A673 (cell line): Measurements from ENCODE around the gene CDX1. TPM values are rescaled to one million over a fixed set of nuclear protein-coding genes. Genes with fewer than 3 reads are reported as not detected.

Experiments used
- BruUV-seq: library from RNA; stranded (reverse); fragments of 400-500 nt; replicated peaks from 2 replicates; lab custom pipeline; 2021; lab: Mats Ljungman, UMichigan
- CTCF ChIA-PET: fragments of 300-600 bp; sonication (Branson Sonifier 250); formaldehyde crosslinking; loops from one replicate; lab custom pipeline; 2022; ENCODE audit warnings: antibody characterized with exemption; lab: Charles Lee
- POLR2A ChIA-PET: fragments of 300-600 bp; sonication (Branson Sonifier 250); formaldehyde crosslinking; loops from one replicate; lab custom pipeline; 2022; ENCODE audit warnings: antibody characterized with exemption; ENCODE audit not compliant: low non-redundant PET; lab: Charles Lee
- DNase-seq: peaks from one replicate; pipeline ENCODE4 v3.0.0-alpha.2; 2015; ENCODE audit warnings: low spot score
- H3K27ac ChIP-seq: fragments of 200-600 bp; sonication (generic); 2 replicates; pipeline ENCODE4 v1.5.1; 2016; ENCODE audit warnings: mixed run types, low read depth, mild to moderate bottlenecking, mixed read lengths, antibody characterized with exemption, low read length; ENCODE audit not compliant: poor library complexity, severe bottlenecking
- H3K27me3 ChIP-seq: fragments of 200-600 bp; sonication (generic); replicated peaks from 2 replicates; pipeline ENCODE4 v1.6.1; 2017; ENCODE audit warnings: mixed run types, low read depth, mild to moderate bottlenecking, mixed read lengths, antibody characterized with exemption, low read length; ENCODE audit not compliant: insufficient read depth, poor library complexity
- H3K36me3 ChIP-seq: fragments of 200-600 bp; sonication (generic); 2 replicates; pipeline ENCODE4 v1.6.1; 2016; ENCODE audit warnings: mixed run types, mild to moderate bottlenecking, mixed read lengths, antibody characterized with exemption, low read length; ENCODE audit not compliant: insufficient read depth, poor library complexity, severe bottlenecking
- H3K4me1 ChIP-seq: fragments of 200-600 bp; sonication (generic); 2 replicates; pipeline ENCODE4 v1.6.1; 2017; ENCODE audit warnings: mixed run types, mild to moderate bottlenecking, mixed read lengths, antibody characterized with exemption, low read length; ENCODE audit not compliant: insufficient read depth, poor library complexity, severe bottlenecking
- H3K4me3 ChIP-seq: fragments of 200-600 bp; sonication (generic); 2 replicates; pipeline ENCODE4 v1.5.1; 2016; ENCODE audit warnings: low read depth, mixed run types, mild to moderate bottlenecking, mixed read lengths, low read length; ENCODE audit not compliant: poor library complexity, severe bottlenecking
- H3K9me3 ChIP-seq: fragments of 200-600 bp; sonication (generic); 2 replicates; pipeline ENCODE4 v1.6.1; 2016; ENCODE audit warnings: mixed run types, low read depth, mild to moderate bottlenecking, mixed read lengths, antibody characterized with exemption, low read length; ENCODE audit not compliant: poor library complexity, severe bottlenecking
- CTCF ChIP-seq: fragments of 300-800, 200-600 bp; sonication (generic); conservative IDR thresholded peaks from 2 replicates; pipeline ENCODE4 v1.5.1; 2017; ENCODE audit warnings: low read depth, mild to moderate bottlenecking, antibody characterized with exemption, low read length, moderate library complexity, mixed read lengths
- EZH2 ChIP-seq: fragments of 200-600 bp; sonication (generic); IDR thresholded peaks from 2 replicates; pipeline ENCODE4 v1.6.1; 2017; ENCODE audit warnings: borderline replicate concordance, low read depth, mild to moderate bottlenecking, mixed read lengths, antibody characterized with exemption, low read length; ENCODE audit not compliant: poor library complexity, severe bottlenecking
- intact Hi-C: fragments of 100-400 bp; cut with micrococcal nuclease; formaldehyde crosslinking; loops from one replicate; pipeline ENCODE4 v1.10.0; 2022; ENCODE audit not compliant: unreplicated experiment
- total RNA-seq: library from RNA; stranded (reverse); gene quantifications from 2 replicates; pipeline ENCODE4 v1.2.3, GENCODE V29; 2021

Gene CDX1
- total RNA-seq, 1 experiment from 2014 or later, result not detected

- Histone ChIP-seq H3K27me3 (no peaks in the 10 kb centered on the region), H3K27ac (no peak overlapping the region), H3K4me3 (no peak overlapping the region), H3K4me1 (no peaks in the 10 kb centered on the region), H3K36me3 (peaks cover 11% of the 10 kb centered on the region), H3K9me3 (no peaks in the 10 kb centered on the region)
- intact Hi-C loops, result loop anchor here (2.0 kb wide), 1 partner anchor 305 kb away; no protein-coding TSS in a partner anchor
- no peak for TF ChIP-seq EZH2
- TF ChIP-seq CTCF, result no peak
- POLR2A ChIA-PET, result no interaction called here
- DNase-seq, result no peak
- CTCF ChIA-PET, result no interaction called here
- no TSS peak for BruUV-seq
These were observed 35.1 kb upstream of the CDX1 start for GRCh38 chr5:150131461-150131860.

- intact Hi-C loops, result loop anchor here (2.0 kb wide), 1 partner anchor 305 kb away; no protein-coding TSS in a partner anchor
- no peaks in the 10 kb centered on the region for H3K9me3 ChIP-seq
- H3K36me3 ChIP-seq, result peaks cover 11% of the 10 kb centered on the region
- CTCF ChIA-PET, result no interaction called here
- no peak overlapping the region for H3K4me3 ChIP-seq
- TF ChIP-seq EZH2 (no peak), CTCF (no peak)
- H3K27ac ChIP-seq, result no peak overlapping the region
- no peaks in the 10 kb centered on the region for H3K27me3 ChIP-seq
- POLR2A ChIA-PET, result no interaction called here
- DNase-seq, result no peak
- peaks cover 1% of the 10 kb centered on the region for H3K4me1 ChIP-seq
- BruUV-seq, result no TSS peak
These were observed 34.4 kb upstream of the CDX1 start for GRCh38 chr5:150131978-150132694.

- intact Hi-C loops, result no loop called here
- H3K9me3 ChIP-seq, result no peaks in the 10 kb centered on the region
- peaks cover 11% of the 10 kb centered on the region for H3K36me3 ChIP-seq
- DNase-seq, result no peak
- CTCF ChIA-PET, result no interaction called here
- H3K4me3 ChIP-seq, result no peak overlapping the region
- POLR2A ChIA-PET, result no interaction called here
- BruUV-seq, result no TSS peak
- TF ChIP-seq EZH2 (no peak), CTCF (no peak)
- peaks cover 7% of the 10 kb centered on the region for H3K4me1 ChIP-seq
- H3K27me3 ChIP-seq, result no peaks in the 10 kb centered on the region
- H3K27ac ChIP-seq, result no peak overlapping the region
These were observed 33.8 kb upstream of the CDX1 start for GRCh38 chr5:150132740-150133139.
